Endothelial cell of umbilical vein (primary cell): ENCODE measurements around the gene AHRR.

Source experiments
- EZH2 ChIP-seq: IDR thresholded peaks from 2 replicates; pipeline ENCODE4 v1.6.1; 2012; ENCODE audit warnings: borderline replicate concordance, low read depth, mild to moderate bottlenecking, moderate library complexity, low read length, inconsistent platforms; ENCODE audit not compliant: severe bottlenecking
- POLR2A ChIP-seq: IDR thresholded peaks from 2 replicates; pipeline ENCODE4 v1.6.1; 2012; ENCODE audit warnings: low read depth, mild to moderate bottlenecking, control low read depth, low read length

GRCh38 chr5:396531-396961 lies 75.0 kb downstream of the AHRR start:
- no peak for TF ChIP-seq EZH2
- no peak for TF ChIP-seq POLR2A
